Heart right ventricle (tissue), 16 donors: ENCODE measurements around the gene CLN3. TPM values are rescaled to one million over a fixed set of nuclear protein-coding genes. Genes with fewer than 3 reads are reported as not detected.

Source experiments
- ATAC-seq, 8 donors: fragments of 200-7000 bp; cut with Tn5 transposase; one replicate each; pipeline ENCODE4 v1.9.1; 2020; ENCODE audit warnings: mild to moderate bottlenecking in 8 of 8, moderate library complexity in 8 of 8, moderate number of reproducible peaks in 1 of 8
- DNase-seq, 2 donors: peaks; one replicate each; pipeline ENCODE4 v3.0.0-alpha.2; 2020
- H3K27ac ChIP-seq, 10 donors: fragments of 200-600 bp; sonication (generic) in 2 of 10; one replicate each; pipeline versions ENCODE4 v1.5.0 to v1.8.0; 2020 to 2022; ENCODE audit warnings: mild to moderate bottlenecking in 3 of 10
- H3K27me3 ChIP-seq, 7 donors: fragments of 200-600 bp; one replicate each; pipeline ENCODE4 v1.8.0; 2021 to 2022; ENCODE audit warnings: mild to moderate bottlenecking in 2 of 7
- H3K36me3 ChIP-seq, 9 donors: fragments of 200-600 bp; sonication (generic) in 1 of 9; one replicate each; pipeline versions ENCODE4 v1.5.0 to v1.8.0; 2020 to 2022; ENCODE audit warnings: mild to moderate bottlenecking in 2 of 9
- H3K4me1 ChIP-seq, 9 donors: fragments of 200-600 bp; sonication (generic) in 1 of 9; one replicate each; pipeline versions ENCODE4 v1.5.0 to v1.8.0; 2020 to 2022; ENCODE audit warnings: mild to moderate bottlenecking in 4 of 9
- H3K4me3 ChIP-seq, 10 donors: fragments of 200-600 bp; sonication (generic) in 2 of 10; one replicate each; pipeline versions ENCODE4 v1.5.0 to v1.8.0; 2020 to 2022; ENCODE audit warnings: mild to moderate bottlenecking in 7 of 10, moderate library complexity in 2 of 10
- H3K9me3 ChIP-seq, 11 donors: fragments of 200-600 bp in 10 of 11; sonication (generic) in 2 of 11; one replicate each; pipeline versions ENCODE4 v1.5.0 to v1.8.0; 2013 to 2022; ENCODE audit warnings: mild to moderate bottlenecking in 2 of 11, control low read depth in 1 of 11, moderate library complexity in 1 of 11
- WGBS, 2 donors: extraction: QIAGEN DNeasy Blood & Tissue Kit; methylation state at CpG; one replicate each; pipeline ENCODE4 v1.1.7; 2013; ENCODE audit warnings: inconsistent platforms in 1 of 2; 5-methylcytosine and 5-hydroxymethylcytosine counted together
- intact Hi-C, 10 donors: fragments of 100-400 bp; cut with DNase I; formaldehyde crosslinking; loops; one replicate each; pipeline versions ENCODE4 v1.11.1 to v1.14.2; 2022
- polyA plus RNA-seq, 2 donors: library from polyadenylated mRNA; stranded (reverse); fragments of 200-250 nt; gene quantifications; one replicate each; pipeline ENCODE4 v1.2.3, GENCODE V29; 2013
- total RNA-seq, 10 donors: library from RNA; stranded (reverse); fragmentation: NEBNext Ultra II Directional in 3 of 10; extraction: Animal tissue kit (Norgen Biotek cat#: 25700) in 3 of 10; gene quantifications; one replicate each; pipeline versions ENCODE4 v1.2.1 to v1.2.4, GENCODE V29; 2021 to 2023
- TF ChIP-seq, protein P1 (sequence below), 9 donors: fragments of 200-600 bp; sonication (generic) in 2 of 9; IDR thresholded peaks; one replicate each; pipeline versions ENCODE4 v1.5.0 to v1.8.0; 2021 to 2022; ENCODE audit warnings: antibody characterized with exemption in 9 of 9, mild to moderate bottlenecking in 5 of 9, moderate library complexity in 1 of 9
- donor health status: Arrhythmogenic right ventricular cardiomyopathy.
- donor health status: ischemic (EF 13 %, LVEDD 7.1; RV severe dilation, severe dysfunction).
- donor health status: healthy with polysubstance abuse.
- donor health status: DM: no; HTN: yes; CAD: no.
- donor health status: DM: no; HTN: no; CAD: no.
- donor health status: ischemic (EF 25% LVEDD 6.9; RV normal size, moderate dysfunction).
- donor health status: ischemic (EF 25% LVEDD 5.7; RV mildly dilated, moderate dysfunction).
- donor health status: healthy.
- donor health status: DM: yes; HTN: yes; CAD: no.
- donor health status: Ischemic cardiomyopathy.
- donor health status: ischemic (EF 35%, LVEDD 5.7; RV mildly dilated, moderate dysfunction).
- donor health status: nonischemic (EF 11% LVEDD 7.7; RV severe dilation, severe dysfunction).
- donor health status: DM: yes; HTN: yes; CAD: no.
- donor health status: PGD.
- donor health status: ischemic (EF 29% LVEDD 5.4; RV normal size, mild dysfunction).
- donor health status: nonischemic (EF 23%, LVEDD 6.1; RV moderate dilation, normal function).

CLN3 gene
- total and polyA plus RNA-seq, 12 donors: 6.5 to 21.2 (median 10.8) TPM

DNA sequence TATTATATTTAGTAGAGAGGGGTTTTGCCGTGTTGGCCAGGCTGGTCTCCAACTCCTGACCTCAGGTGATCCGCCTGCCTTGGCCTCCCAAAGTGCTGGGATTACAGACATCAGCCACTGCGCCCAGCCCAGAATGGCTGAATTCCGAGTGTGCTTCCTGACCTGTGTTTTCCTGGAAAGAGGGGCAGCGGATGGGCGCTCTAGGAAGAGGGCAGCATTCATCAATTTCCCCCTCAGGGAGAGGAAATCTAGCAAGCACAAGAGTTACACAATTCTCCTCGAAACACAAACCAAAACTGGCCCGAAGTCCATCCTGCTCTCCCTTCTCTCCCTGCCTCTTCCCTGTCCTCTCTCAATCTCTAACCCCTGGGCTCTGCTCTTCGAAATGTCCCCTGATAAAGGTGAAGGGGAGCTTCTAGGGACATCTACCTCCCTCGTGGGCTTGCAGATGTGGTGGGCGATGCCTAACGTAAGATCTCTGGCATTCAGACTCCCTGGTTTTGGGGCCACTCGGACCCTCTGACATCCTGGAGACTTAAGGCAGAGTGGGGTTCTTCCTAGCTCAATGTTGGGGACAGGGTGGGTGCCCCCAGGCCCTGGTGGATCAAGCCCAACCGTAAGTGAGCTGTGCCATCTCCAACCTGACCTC lies 13.7 kb upstream of the CLN3 start:
- Histone ChIP-seq H3K4me3 (peak overlapping the region in 1 of 10 donors; percentile 43), H3K9me3 (no peaks in the 10 kb centered on the region), H3K27ac (peak overlapping the region in 1 of 10 donors; percentile 76), H3K4me1 (peaks cover 0 to 29% (median 0%) of the 10 kb centered on the region in 9 donors), H3K36me3 (peaks cover 0 to 4% (median 0%) of the 10 kb centered on the region in 9 donors), H3K27me3 (peaks cover 0 to 37% (median 0%) of the 10 kb centered on the region in 7 donors)
- TF ChIP-seq, protein P1, sequence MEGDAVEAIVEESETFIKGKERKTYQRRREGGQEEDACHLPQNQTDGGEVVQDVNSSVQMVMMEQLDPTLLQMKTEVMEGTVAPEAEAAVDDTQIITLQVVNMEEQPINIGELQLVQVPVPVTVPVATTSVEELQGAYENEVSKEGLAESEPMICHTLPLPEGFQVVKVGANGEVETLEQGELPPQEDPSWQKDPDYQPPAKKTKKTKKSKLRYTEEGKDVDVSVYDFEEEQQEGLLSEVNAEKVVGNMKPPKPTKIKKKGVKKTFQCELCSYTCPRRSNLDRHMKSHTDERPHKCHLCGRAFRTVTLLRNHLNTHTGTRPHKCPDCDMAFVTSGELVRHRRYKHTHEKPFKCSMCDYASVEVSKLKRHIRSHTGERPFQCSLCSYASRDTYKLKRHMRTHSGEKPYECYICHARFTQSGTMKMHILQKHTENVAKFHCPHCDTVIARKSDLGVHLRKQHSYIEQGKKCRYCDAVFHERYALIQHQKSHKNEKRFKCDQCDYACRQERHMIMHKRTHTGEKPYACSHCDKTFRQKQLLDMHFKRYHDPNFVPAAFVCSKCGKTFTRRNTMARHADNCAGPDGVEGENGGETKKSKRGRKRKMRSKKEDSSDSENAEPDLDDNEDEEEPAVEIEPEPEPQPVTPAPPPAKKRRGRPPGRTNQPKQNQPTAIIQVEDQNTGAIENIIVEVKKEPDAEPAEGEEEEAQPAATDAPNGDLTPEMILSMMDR (IDR thresholded peaks at IDR 0.05): no peak
- intact Hi-C loops: no loop called here
- ATAC-seq: no peak
- no peak for DNase-seq
- WGBS, 2 donors: 61 to 69% methylated on average over 14 of the region's 14 CpGs

DNA sequence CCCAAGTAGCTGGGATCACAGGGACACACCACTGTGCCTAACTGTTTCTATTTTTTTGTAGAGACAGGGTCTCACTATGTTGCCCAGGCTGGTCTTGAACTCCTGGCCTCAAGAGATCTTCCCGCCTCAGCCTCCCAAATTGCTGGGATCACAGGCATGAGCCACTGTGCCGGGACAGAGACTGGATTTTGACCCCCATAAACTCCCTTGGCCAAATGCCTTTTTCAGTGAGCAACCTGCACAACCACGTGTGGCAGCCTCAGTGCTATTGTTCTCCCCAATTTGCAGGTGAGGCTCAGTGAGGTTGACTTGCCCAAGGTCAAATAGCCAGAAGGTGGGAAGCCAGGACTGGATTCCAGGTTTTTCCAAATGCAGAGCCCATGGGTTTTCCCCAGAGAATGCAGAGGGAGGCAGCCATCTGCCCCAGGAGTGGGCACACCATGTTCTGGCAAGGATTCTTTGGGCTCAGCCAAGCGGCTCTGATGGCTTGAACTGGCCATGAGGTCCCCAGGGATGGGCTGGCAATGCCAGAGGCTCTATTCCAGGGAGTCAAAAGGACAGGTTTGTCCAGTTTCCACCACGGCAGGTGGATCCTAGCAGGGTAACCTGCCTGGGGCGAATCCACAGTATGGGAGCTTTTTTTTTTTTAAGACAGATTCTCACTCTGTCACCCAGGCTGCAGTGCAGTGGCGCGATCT lies 13.0 kb upstream of the CLN3 start:
- Histone ChIP-seq H3K36me3 (peaks cover 0 to 5% (median 0%) of the 10 kb centered on the region in 9 donors), H3K27me3 (peaks cover 0 to 37% (median 0%) of the 10 kb centered on the region in 7 donors), H3K9me3 (no peaks in the 10 kb centered on the region), H3K4me3 (peak overlapping the region in 1 of 10 donors; percentile 16), H3K27ac (no peak overlapping the region), H3K4me1 (peaks cover 0 to 29% (median 0%) of the 10 kb centered on the region in 9 donors)
- 67 to 82% methylated on average over 8 of the region's 8 CpGs for WGBS, 2 donors
- DNase-seq (no peak), ATAC-seq (no peak)
- intact Hi-C loops: no loop called here
- TF ChIP-seq, protein P1 (IDR thresholded peaks at IDR 0.05): no peak

DNA sequence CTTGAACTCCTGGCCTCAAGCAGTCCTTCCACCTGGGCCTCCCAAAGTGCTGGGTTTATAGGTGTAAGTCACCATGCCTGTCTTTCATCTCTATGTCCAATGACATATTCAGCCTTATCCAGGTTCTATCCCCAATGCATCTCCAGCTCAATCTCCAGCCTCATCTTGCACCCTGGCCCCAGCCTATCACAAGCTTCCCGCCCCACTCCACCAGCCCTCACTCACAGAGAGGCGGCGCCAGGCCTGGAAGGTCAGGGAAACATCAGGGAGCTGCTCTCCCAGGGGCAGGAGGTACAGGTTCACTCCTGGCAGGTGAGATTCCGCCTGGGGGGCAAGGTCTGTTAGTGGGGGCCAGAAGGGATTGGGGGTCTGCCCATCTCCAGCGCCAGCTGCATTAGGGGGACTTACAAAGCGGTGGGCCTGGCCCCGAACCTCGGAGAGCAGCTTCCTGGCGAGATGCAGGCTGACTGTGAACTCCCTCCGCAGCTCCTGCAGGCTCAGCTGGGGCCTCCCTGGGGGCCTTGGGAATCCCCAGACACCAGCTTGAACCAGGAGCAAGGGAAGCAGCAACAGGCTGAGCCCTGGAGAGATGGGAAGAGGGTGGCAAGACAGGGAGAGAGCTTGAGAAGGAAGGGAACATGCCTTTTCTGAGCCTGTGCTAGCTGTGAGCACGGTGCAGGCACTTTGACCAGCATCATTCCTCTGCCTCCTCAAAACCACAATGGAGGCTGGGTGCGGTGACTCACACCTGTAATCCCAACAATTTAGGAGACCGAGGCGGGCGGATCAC lies 11.8 kb upstream of the CLN3 start:
- peaks cover 0 to 29% (median 0%) of the 10 kb centered on the region in 9 donors for H3K4me1 ChIP-seq
- H3K36me3 ChIP-seq: peaks cover 0 to 10% (median 0%) of the 10 kb centered on the region in 9 donors
- ATAC-seq: no peak
- no peak overlapping the region for H3K4me3 ChIP-seq
- TF ChIP-seq, protein P1 (IDR thresholded peaks at IDR 0.05): no peak
- peaks cover 0 to 37% (median 0%) of the 10 kb centered on the region in 7 donors for H3K27me3 ChIP-seq
- H3K27ac ChIP-seq: no peak overlapping the region
- DNase-seq: no peak
- WGBS, 2 donors: 72 to 83% methylated on average over 15 of the region's 15 CpGs
- intact Hi-C loops: no loop called here
- no peaks in the 10 kb centered on the region for H3K9me3 ChIP-seq

DNA sequence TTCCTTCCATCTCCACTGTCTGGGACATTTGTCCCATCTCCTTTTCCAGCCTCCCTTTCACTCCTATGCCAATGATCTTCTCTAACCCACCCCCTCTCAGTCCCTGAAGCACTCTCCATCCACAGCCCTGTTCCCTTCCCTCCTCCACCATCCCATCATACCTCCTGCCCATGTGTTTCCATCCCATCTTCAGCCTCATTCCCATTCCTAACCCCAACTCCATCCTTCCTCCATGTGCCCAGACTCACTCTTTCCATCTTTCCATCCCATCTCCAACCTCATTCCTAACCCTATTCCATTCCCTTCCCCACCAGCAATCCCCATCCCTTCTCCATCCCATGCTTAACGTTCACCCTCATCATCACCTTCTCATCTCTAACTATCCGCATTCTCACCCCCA lies 10.4 kb upstream of the CLN3 start:
- Histone ChIP-seq H3K27ac (no peak overlapping the region), H3K27me3 (peaks cover 0 to 28% (median 0%) of the 10 kb centered on the region in 7 donors), H3K9me3 (no peaks in the 10 kb centered on the region), H3K4me3 (no peak overlapping the region), H3K4me1 (peaks cover 0 to 18% (median 0%) of the 10 kb centered on the region in 9 donors), H3K36me3 (peaks cover 0 to 20% (median 0%) of the 10 kb centered on the region in 9 donors)
- no peak for DNase-seq
- ATAC-seq: no peak
- WGBS, 2 donors: 64 to 82% methylated on average over 2 of the region's 2 CpGs
- intact Hi-C loops: no loop called here
- TF ChIP-seq, protein P1 (IDR thresholded peaks at IDR 0.05): no peak
